ELF-1 (cell line): Measurements from ENCODE around the gene COL6A1.

Experiments used
- DNase-seq: peaks from one replicate; pipeline ENCODE4 v3.0.0-alpha.2; 2016; ENCODE audit warnings: low read depth, low spot score

Gene COL6A1

GRCh38 chr21:45994759-45995685, 13.5 kb downstream of the COL6A1 start:
- no peak for DNase-seq

- DNase-seq, result peak; percentile 33
These were observed 14.2 kb downstream of the COL6A1 start for GRCh38 chr21:45995686-45996179.

GRCh38 chr21:45996311-45997204, 15.0 kb downstream of the COL6A1 start:
- DNase-seq, result no peak

GRCh38 chr21:45997205-45997494, 15.6 kb downstream of the COL6A1 start:
- no peak for DNase-seq

- no peak for DNase-seq
These were observed 16.1 kb downstream of the COL6A1 start for GRCh38 chr21:45997495-45998275.

GRCh38 chr21:45998276-45998701, 16.7 kb downstream of the COL6A1 start:
- no peak for DNase-seq

- DNase-seq, result no peak
These were observed 17.5 kb downstream of the COL6A1 start for GRCh38 chr21:45998871-45999580.

- DNase-seq, result no peak
These were observed 18.1 kb downstream of the COL6A1 start for GRCh38 chr21:45999581-46000181.

- DNase-seq, result no peak
These were observed 18.7 kb downstream of the COL6A1 start for GRCh38 chr21:46000182-46000730.

- no peak for DNase-seq
These were observed 19.4 kb downstream of the COL6A1 start for GRCh38 chr21:46000731-46001641.

GRCh38 chr21:46001821-46002681, 20.5 kb downstream of the COL6A1 start:
- no peak for DNase-seq

- DNase-seq, result no peak
These were observed 21.4 kb downstream of the COL6A1 start for GRCh38 chr21:46002841-46003574.

- DNase-seq, result no peak
These were observed 22.0 kb downstream of the COL6A1 start for GRCh38 chr21:46003575-46004007.

GRCh38 chr21:46004168-46004861, 22.7 kb downstream of the COL6A1 start:
- DNase-seq, result no peak

- DNase-seq, result no peak
These were observed 23.5 kb downstream of the COL6A1 start for GRCh38 chr21:46005081-46005480.

GRCh38 chr21:46005481-46005881, 23.9 kb downstream of the COL6A1 start:
- DNase-seq, result no peak
